ENCODE results near the gene HEPN1.

- TF ChIP-seq POLR2A (IDR thresholded peaks at IDR 0.05; ENCODE audit: low read length) (no peak), ZC3H11A (IDR thresholded peaks at IDR 0.05) (no peak), JUNB (IDR thresholded peaks at IDR 0.05) (no peak), CTCF (IDR thresholded peaks at IDR 0.05) (no peak), USF2 (IDR thresholded peaks at IDR 0.05) (no peak), ESRRA (IDR thresholded peaks at IDR 0.05; ENCODE audit: borderline replicate concordance, low read length) (no peak), MYC (IDR thresholded peaks at IDR 0.05; ENCODE audit: borderline replicate concordance, low read length) (no peak), RCOR1 (IDR thresholded peaks at IDR 0.05; ENCODE audit: low read depth, low read length) (no peak), PBX3 (IDR thresholded peaks at IDR 0.05) (no peak), REST (IDR thresholded peaks at IDR 0.05) (no peak)
These were observed 2.0 kb downstream of the HEPN1 start for GRCh38 chr11:124920870-124921609.
